PC-3 (cell line): ENCODE measurements around the gene RPS6KA1. TPM values are rescaled to one million over a fixed set of nuclear protein-coding genes. Genes with fewer than 3 reads are reported as not detected.
"Not testable (repeated sequence)": the region's sequence is repeated elsewhere in the genome, so short reads cannot be mapped to it uniquely, and the experiment has no call there.

Experiments used
- ATAC-seq: fragments of 200-7000 bp; cut with Tn5 transposase; 2 replicates; pipeline ENCODE4 v1.9.1; 2020; ENCODE audit warnings: mild to moderate bottlenecking, moderate library complexity
- BruUV-seq: library from RNA; stranded (reverse); fragments of 400-500 nt; replicated peaks from 2 replicates; lab custom pipeline; 2021; lab: Mats Ljungman, UMichigan
- CTCF ChIA-PET: fragments of 300-600 bp; sonication (Branson Sonifier 250); formaldehyde crosslinking; loops from one replicate; lab custom pipeline; 2022; ENCODE audit warnings: antibody characterized with exemption; lab: Charles Lee
- POLR2A ChIA-PET: fragments of 300-600 bp; sonication (Branson Sonifier 250); formaldehyde crosslinking; loops from one replicate; lab custom pipeline; 2022; ENCODE audit warnings: antibody characterized with exemption; ENCODE audit not compliant: unreplicated experiment; lab: Charles Lee
- DNase-seq: peaks from one replicate; pipeline ENCODE4 v3.0.0-alpha.2; 2015
- H2AFZ ChIP-seq: fragments of 300-600 bp; sonication (generic); 2 replicates; pipeline ENCODE4 v1.6.0; 2016; ENCODE audit warnings: antibody characterized with exemption, low read length
- H3F3A ChIP-seq: fragments of 300-600 bp; sonication (generic); one replicate; pipeline ENCODE4 v1.6.0; 2017; ENCODE audit warnings: antibody characterized with exemption, low read length, control low read depth, mild to moderate bottlenecking; ENCODE audit not compliant: unreplicated experiment
- H3K27ac ChIP-seq: fragments of 300-600 bp; sonication (generic); 2 replicates; pipeline ENCODE4 v1.5.1; 2016; ENCODE audit warnings: mild to moderate bottlenecking, low read length
- H3K27me3 ChIP-seq: fragments of 300-600 bp; sonication (generic); 2 replicates; pipeline ENCODE4 v1.6.1; 2016; ENCODE audit warnings: low read length, mixed read lengths
- H3K36me3 ChIP-seq: fragments of 300-600 bp; sonication (generic); 2 replicates; pipeline ENCODE4 v1.6.1; 2016; ENCODE audit warnings: low read depth, mixed run types, low read length, mixed read lengths
- H3K4me1 ChIP-seq: fragments of 300-600 bp; sonication (generic); 2 replicates; pipeline ENCODE4 v1.5.1; 2016; ENCODE audit warnings: low read length; ENCODE audit not compliant: insufficient read depth
- H3K4me2 ChIP-seq: fragments of 300-600 bp; sonication (generic); 2 replicates; pipeline ENCODE4 v1.6.0; 2016; ENCODE audit warnings: low read length
- H3K4me3 ChIP-seq: fragments of 300-600 bp; sonication (generic); 2 replicates; pipeline ENCODE4 v1.5.1; 2016; ENCODE audit warnings: mild to moderate bottlenecking, low read length, mixed read lengths
- H3K79me2 ChIP-seq: fragments of 300-600 bp; sonication (generic); 2 replicates; pipeline ENCODE4 v1.6.1; 2017; ENCODE audit warnings: low read length, mixed read lengths
- H3K9ac ChIP-seq: fragments of 300-600 bp; sonication (generic); 2 replicates; pipeline ENCODE4 v1.6.0; 2016; ENCODE audit warnings: mild to moderate bottlenecking, low read length
- H3K9me2 ChIP-seq: fragments of 300-600 bp; sonication (generic); replicated peaks from 2 replicates; pipeline ENCODE4 v1.6.1; 2016; ENCODE audit warnings: mixed run types, low read length, mixed read lengths
- H3K9me3 ChIP-seq: fragments of 300-600 bp; sonication (generic); 2 replicates; pipeline ENCODE4 v1.6.1; 2016; ENCODE audit warnings: low read length, mixed read lengths
- H4K20me1 ChIP-seq: fragments of 300-600 bp; sonication (generic); 2 replicates; pipeline ENCODE4 v1.6.1; 2016; ENCODE audit warnings: low read length, mixed read lengths
- CTCF ChIP-seq: fragments of 300-600 bp; sonication (generic); conservative IDR thresholded peaks from 2 replicates; pipeline ENCODE4 v1.5.1; 2017; ENCODE audit warnings: antibody characterized with exemption, low read depth, mild to moderate bottlenecking, low read length
- EZH2 ChIP-seq: fragments of 300-600 bp; sonication (generic); IDR thresholded peaks from one replicate; pipeline ENCODE4 v1.6.1; 2017; ENCODE audit warnings: antibody characterized with exemption, mild to moderate bottlenecking, low read length; ENCODE audit not compliant: unreplicated experiment
- EZH2phosphoT487 ChIP-seq: fragments of 300-600 bp; sonication (generic); IDR thresholded peaks from 2 replicates; pipeline ENCODE4 v1.6.1; 2018; ENCODE audit warnings: mild to moderate bottlenecking, antibody characterized with exemption, low read length, borderline replicate concordance
- intact Hi-C: fragments of 100-400 bp; cut with micrococcal nuclease; formaldehyde crosslinking; loops from 2 replicates; pipeline ENCODE4 v1.9.0; 2023
- total RNA-seq: library from RNA; depleted of rRNA; stranded (reverse); fragments of >200 nt; gene quantifications from 2 replicates; pipeline ENCODE4 v1.2.3, GENCODE V29; 2014

Gene RPS6KA1
- total RNA-seq, 1 experiment from 2014 or later, result 98.2 TPM

- H3F3A ChIP-seq, result no peaks in the 10 kb centered on the region
- H3K4me3 ChIP-seq, result no peak overlapping the region
- no peaks in the 10 kb centered on the region for H4K20me1 ChIP-seq
- no peak overlapping the region for H3K9ac ChIP-seq
- no peak overlapping the region for H2AFZ ChIP-seq
- H3K4me1 ChIP-seq, result peaks cover 23% of the 10 kb centered on the region
- H3K27ac ChIP-seq, result peak overlapping the region; percentile 71; the same call in 1 of the 2 replicates
- DNase-seq (peak; percentile 40), ATAC-seq (no peak)
- no peaks in the 10 kb centered on the region for H3K9me2 ChIP-seq
- H3K27me3 ChIP-seq, result no peaks in the 10 kb centered on the region
- POLR2A ChIA-PET, result interaction anchor here (0.5 kb wide), 1 partner anchor 32 kb away, joined by 6 read pairs; no protein-coding TSS in a partner anchor
- no TSS peak for BruUV-seq
- H3K36me3 ChIP-seq, result no peaks in the 10 kb centered on the region
- no peak overlapping the region for H3K4me2 ChIP-seq
- TF ChIP-seq CTCF, result peak; percentile 43
- no peak for TF ChIP-seq EZH2phosphoT487
- TF ChIP-seq EZH2, result no peak
- intact Hi-C loops, result no loop called here
- CTCF ChIA-PET, result no interaction called here
- no peaks in the 10 kb centered on the region for H3K9me3 ChIP-seq
- H3K79me2 ChIP-seq, result no peaks in the 10 kb centered on the region
These were observed 54.3 kb downstream of the RPS6KA1 start for GRCh38 chr1:26583646-26584485.

GRCh38 chr1:26584588-26584987, 55.0 kb downstream of the RPS6KA1 start:
- ATAC-seq, DNase-seq, CTCF ChIA-PET, H3K4me3 ChIP-seq, H3K9me3 ChIP-seq, H3K9me2 ChIP-seq, H3K36me3 ChIP-seq, H3K9ac ChIP-seq, H3K27ac ChIP-seq, H2AFZ ChIP-seq, H3K27me3 ChIP-seq, H3F3A ChIP-seq, H4K20me1 ChIP-seq, intact Hi-C loops, BruUV-seq, H3K79me2 ChIP-seq, H3K4me2 ChIP-seq: not testable (repeated sequence)
- H3K4me1 ChIP-seq, result peaks cover 23% of the 10 kb centered on the region
- POLR2A ChIA-PET, result interaction anchor here (0.6 kb wide), 3 partner anchors 9 to 206 kb away, joined by 3 to 4 read pairs (median 3); partner anchors contain the start of gene RPS6KA1

GRCh38 chr1:26585471-26585870, 55.9 kb downstream of the RPS6KA1 start:
- CTCF ChIA-PET, result interaction anchor here (0.7 kb wide), 1 partner anchor 14 kb away, joined by 8 read pairs; no protein-coding TSS in a partner anchor

More at GRCh38 chr1:26585471-26585870, 55.9 kb downstream of the RPS6KA1 start:
- TF ChIP-seq CTCF (no peak), EZH2 (no peak), EZH2phosphoT487 (no peak)
- ATAC-seq, result no peak
- Histone ChIP-seq H3K9ac (no peak overlapping the region), H3K9me2 (no peaks in the 10 kb centered on the region), H3K4me2 (no peak overlapping the region), H3K27ac (no peak overlapping the region), H4K20me1 (no peaks in the 10 kb centered on the region), H3K27me3 (no peaks in the 10 kb centered on the region), H3K4me1 (peaks cover 23% of the 10 kb centered on the region), H3F3A (no peaks in the 10 kb centered on the region), H2AFZ (no peak overlapping the region), H3K79me2 (no peaks in the 10 kb centered on the region), H3K9me3 (no peaks in the 10 kb centered on the region), H3K4me3 (no peak overlapping the region), H3K36me3 (no peaks in the 10 kb centered on the region)
- intact Hi-C loops, result no loop called here
- BruUV-seq, result no TSS peak
- POLR2A ChIA-PET, result interaction anchor here (0.6 kb wide), 3 partner anchors 56 to 205 kb away, joined by 3 to 18 read pairs (median 3); partner anchors contain the start of gene RPS6KA1
- no peak for DNase-seq
